ENCODE data around the gene CLMP. TPM values are rescaled to one million over a fixed set of nuclear protein-coding genes. Genes with fewer than 3 reads are reported as not detected.

Gene CLMP
- total RNA-seq: 1 to 10 TPM; 6.0 to 6.3 TPM
- polyA plus RNA-seq (ENCODE audit: insufficient read depth, low read depth, low replicate concordance): 6.5 TPM
- long read RNA-seq, donor 1, full-length matches to known transcripts: 7 of 7 reads
- long read RNA-seq, donor 1, partial matches to known transcripts: 0 of 7 reads
- long read RNA-seq, donor 1, other reads (novel, unspliced or antisense): 0 of 7 reads
- long read RNA-seq, donor 2, full-length matches to known transcripts: 1 of 12 reads
- long read RNA-seq, donor 2, partial matches to known transcripts: 11 of 12 reads
- long read RNA-seq, donor 2, other reads (novel, unspliced or antisense): 0 of 12 reads

GRCh38 chr11:123195188-123196059 is at the start of gene CLMP:
TSS of gene CLMP (minus strand) at chr11:123195248. CDS start at chr11:123194940, 308 bp downstream.
- Histone ChIP-seq H3K27ac (peak within 1 kb of the TSS in 1 of 2 donors; percentile 79), H3K27me3 (no peaks in the 10 kb centered on the region), H3K4me3 (peak within 1 kb of the TSS; percentile 45 to 52), H3K4me1 (no peaks in the 10 kb centered on the region), H3K36me3 (ENCODE audit: low read depth, missing control alignments) (no peaks in the 10 kb centered on the region), H3K9me3 (no peaks in the 10 kb centered on the region)
- intact Hi-C loops (cut with DNase I; ENCODE audit: low total_unique reads): no loop called here
- peak; percentile 46 for DNase-seq
- no peak for TF ChIP-seq POLR2A (IDR thresholded peaks at IDR 0.05)
- TF ChIP-seq CTCF (IDR thresholded peaks at IDR 0.05): no peak
- 10 to 16% methylated on average over 50 to 53 of the region's 53 CpGs for WGBS, 2 donors

GRCh38 chr11:123241874-123242543 is 47.0 kb upstream of the CLMP start:
- no peak for DNase-seq
- Histone ChIP-seq H3K4me3 (no peak overlapping the region), H3K36me3 (ENCODE audit: low read depth, missing control alignments) (no peaks in the 10 kb centered on the region), H3K27ac (no peak overlapping the region), H3K9me3 (no peaks in the 10 kb centered on the region), H3K27me3 (no peaks in the 10 kb centered on the region), H3K4me1 (peaks cover 8% of the 10 kb centered on the region)
- 81 to 82% methylated on average over 11 of the region's 11 CpGs for WGBS, 2 donors
- intact Hi-C loops (cut with DNase I; ENCODE audit: low total_unique reads): loop anchor here (5.0 kb wide), 1 partner anchor 135 kb away; no protein-coding TSS in a partner anchor
- no peak for TF ChIP-seq POLR2A (IDR thresholded peaks at IDR 0.05)
- TF ChIP-seq CTCF (IDR thresholded peaks at IDR 0.05): no peak

GRCh38 chr11:123241294-123241693 is 46.2 kb upstream of the CLMP start:
- Histone ChIP-seq H3K9me3 (no peaks in the 10 kb centered on the region), H3K27me3 (no peaks in the 10 kb centered on the region), H3K36me3 (ENCODE audit: low read depth, missing control alignments) (no peaks in the 10 kb centered on the region), H3K4me1 (peaks cover 5% of the 10 kb centered on the region), H3K4me3 (no peak overlapping the region), H3K27ac (no peak overlapping the region)
- DNase-seq: no peak
- WGBS, 2 donors: 72 to 100% methylated on average over 1 of the region's 1 CpG
- intact Hi-C loops (cut with DNase I; ENCODE audit: low total_unique reads): loop anchor here (5.0 kb wide), 1 partner anchor 134 kb away; no protein-coding TSS in a partner anchor
- no peak for TF ChIP-seq CTCF (IDR thresholded peaks at IDR 0.05)
- no peak for TF ChIP-seq POLR2A (IDR thresholded peaks at IDR 0.05)

- no peak overlapping the region for H3K27ac ChIP-seq
- peaks cover 5% of the 10 kb centered on the region for H3K4me1 ChIP-seq
- H3K27me3 ChIP-seq: no peaks in the 10 kb centered on the region
- DNase-seq: no peak
- no peaks in the 10 kb centered on the region for H3K36me3 ChIP-seq (ENCODE audit: low read depth, missing control alignments)
- 93 to 95% methylated on average over 15 of the region's 15 CpGs for WGBS, 2 donors
- H3K9me3 ChIP-seq: no peaks in the 10 kb centered on the region
- no peak for TF ChIP-seq POLR2A (IDR thresholded peaks at IDR 0.05)
- no peak for TF ChIP-seq CTCF (IDR thresholded peaks at IDR 0.05)
- no peak overlapping the region for H3K4me3 ChIP-seq
- intact Hi-C loops (cut with DNase I; ENCODE audit: low total_unique reads): loop anchor here (5.0 kb wide), 1 partner anchor 132 kb away; no protein-coding TSS in a partner anchor
These were observed 44.4 kb upstream of the CLMP start for GRCh38 chr11:123239191-123240150.

Measured in testis (tissue), 5 donors.